ENCODE data around the gene NCKAP5L.
A peak's percentile ranks its signal among the peaks of the same experiment; 100 is the strongest.
"Not testable (repeated sequence)": the region's sequence is repeated elsewhere in the genome, so short reads cannot be mapped to it uniquely, and the experiment has no call there.

Gene NCKAP5L

DNA sequence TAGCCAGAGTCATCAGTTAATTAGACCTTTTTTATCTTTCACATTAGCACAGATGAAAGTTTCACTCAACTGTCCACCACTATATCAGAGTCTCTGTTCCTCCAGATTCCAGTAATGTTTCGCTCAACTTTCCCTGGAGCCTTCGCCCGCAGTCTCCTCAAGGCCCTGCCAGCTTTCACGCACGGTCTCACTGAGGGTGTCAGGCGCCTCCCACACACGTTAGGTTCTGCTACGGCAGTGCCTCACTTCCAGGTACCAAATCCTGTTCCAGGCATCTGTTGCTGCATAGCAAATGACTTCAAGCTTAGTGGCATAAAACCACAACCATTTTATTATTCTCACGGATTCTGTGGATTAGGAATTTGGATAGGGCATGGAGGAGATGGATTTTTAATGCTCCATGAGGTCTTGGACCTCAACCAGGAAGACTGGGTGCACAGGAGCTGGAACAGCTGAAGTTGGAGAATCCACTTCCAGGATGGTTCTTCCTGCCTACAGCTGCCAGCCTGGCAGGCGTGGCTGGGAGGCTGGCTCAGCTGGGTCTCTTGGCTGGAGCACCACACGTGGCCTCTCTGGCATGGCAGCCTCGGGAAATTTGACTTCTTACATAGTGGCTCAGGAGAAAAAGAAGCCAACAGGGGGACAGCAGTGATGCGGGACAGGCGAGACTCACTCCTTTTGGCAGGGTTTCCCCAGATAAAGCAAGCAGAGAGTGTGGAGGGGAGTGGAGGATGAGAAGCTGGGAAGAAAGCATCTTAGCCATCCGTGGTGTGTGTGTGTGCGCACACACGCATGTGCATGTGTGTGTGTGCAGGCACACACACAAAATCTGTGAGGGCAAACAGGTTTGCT lies 36.0 kb upstream of the NCKAP5L start:
- no peak for DNase-seq (ENCODE audit: low read depth)
- H3K4me3 ChIP-seq (ENCODE audit: low read depth, low read length), result no peak overlapping the region
- TF ChIP-seq, protein P1, sequence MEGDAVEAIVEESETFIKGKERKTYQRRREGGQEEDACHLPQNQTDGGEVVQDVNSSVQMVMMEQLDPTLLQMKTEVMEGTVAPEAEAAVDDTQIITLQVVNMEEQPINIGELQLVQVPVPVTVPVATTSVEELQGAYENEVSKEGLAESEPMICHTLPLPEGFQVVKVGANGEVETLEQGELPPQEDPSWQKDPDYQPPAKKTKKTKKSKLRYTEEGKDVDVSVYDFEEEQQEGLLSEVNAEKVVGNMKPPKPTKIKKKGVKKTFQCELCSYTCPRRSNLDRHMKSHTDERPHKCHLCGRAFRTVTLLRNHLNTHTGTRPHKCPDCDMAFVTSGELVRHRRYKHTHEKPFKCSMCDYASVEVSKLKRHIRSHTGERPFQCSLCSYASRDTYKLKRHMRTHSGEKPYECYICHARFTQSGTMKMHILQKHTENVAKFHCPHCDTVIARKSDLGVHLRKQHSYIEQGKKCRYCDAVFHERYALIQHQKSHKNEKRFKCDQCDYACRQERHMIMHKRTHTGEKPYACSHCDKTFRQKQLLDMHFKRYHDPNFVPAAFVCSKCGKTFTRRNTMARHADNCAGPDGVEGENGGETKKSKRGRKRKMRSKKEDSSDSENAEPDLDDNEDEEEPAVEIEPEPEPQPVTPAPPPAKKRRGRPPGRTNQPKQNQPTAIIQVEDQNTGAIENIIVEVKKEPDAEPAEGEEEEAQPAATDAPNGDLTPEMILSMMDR (IDR thresholded peaks at IDR 0.05; ENCODE audit: control insufficient read depth, extremely low read depth, insufficient read depth), result no peak

- not testable (repeated sequence) for DNase-seq (ENCODE audit: low read depth); H3K4me3 ChIP-seq (ENCODE audit: low read depth, low read length)
Measured at GRCh38 chr12:49860921-49861320, 32.7 kb upstream of the NCKAP5L start.

DNA sequence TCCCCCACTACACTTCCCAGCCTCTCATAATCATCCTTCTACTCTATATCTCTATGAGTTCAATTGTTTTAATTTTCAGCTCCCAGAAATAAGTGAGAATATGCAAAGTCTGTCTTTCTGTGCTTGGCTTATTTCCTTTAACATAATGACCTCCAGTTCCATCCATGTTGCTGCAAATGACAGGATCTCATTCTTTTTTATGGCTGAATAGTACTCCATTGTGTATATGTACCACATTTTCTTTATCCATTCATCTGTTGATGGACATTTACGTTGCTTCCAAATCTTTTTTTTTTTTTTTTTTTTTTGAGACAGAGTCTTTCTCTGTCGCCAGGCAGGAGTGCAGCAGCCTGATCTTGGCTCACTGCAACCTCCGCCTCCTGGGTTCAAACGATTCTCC lies 27.7 kb upstream of the NCKAP5L start:
- not testable (repeated sequence) for DNase-seq (ENCODE audit: low read depth); H3K4me3 ChIP-seq (ENCODE audit: low read depth, low read length)

DNA sequence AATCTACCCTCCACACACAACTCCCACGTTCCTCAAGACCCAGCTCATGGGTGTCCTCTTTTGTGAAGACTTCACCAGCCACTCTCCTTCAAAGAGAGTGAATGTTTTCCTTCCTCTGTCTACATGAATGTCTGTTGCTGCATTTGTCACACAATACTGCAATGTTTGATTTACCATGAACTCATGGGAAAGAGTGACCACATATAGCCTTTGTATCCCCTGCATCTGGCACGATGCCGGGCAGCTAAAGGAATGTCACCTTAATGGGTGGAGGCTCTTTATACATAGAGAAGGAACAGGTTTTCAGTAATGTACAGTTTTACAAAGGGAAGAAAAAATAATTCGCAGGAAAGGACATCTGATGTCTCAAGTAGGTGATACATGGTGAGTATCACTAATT lies 26.8 kb upstream of the NCKAP5L start:
- no peak for DNase-seq (ENCODE audit: low read depth)
- TF ChIP-seq, protein P1 (IDR thresholded peaks at IDR 0.05; ENCODE audit: control insufficient read depth, extremely low read depth, insufficient read depth), result no peak
- no peak overlapping the region for H3K4me3 ChIP-seq (ENCODE audit: low read depth, low read length)

DNA sequence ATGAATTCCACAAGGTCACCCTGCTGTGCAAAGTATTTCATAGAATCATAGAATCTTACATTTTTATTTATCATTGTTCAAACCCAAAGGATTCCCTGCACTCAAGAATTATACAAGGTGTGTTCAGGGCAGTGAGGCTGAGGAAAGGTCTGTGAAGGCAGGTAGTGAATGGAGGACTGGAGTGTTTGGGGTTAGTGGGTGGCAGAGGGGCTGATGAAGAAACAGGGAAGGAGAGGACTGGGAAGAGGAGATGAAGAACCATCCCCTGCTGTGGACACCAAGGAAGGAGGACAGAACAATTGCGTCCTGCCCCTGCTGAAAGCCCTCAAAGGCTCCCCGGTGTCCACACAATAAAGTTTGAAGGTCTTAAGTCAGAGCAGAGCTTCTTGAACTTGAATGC lies 25.5 kb upstream of the NCKAP5L start:
- TF ChIP-seq, protein P1 (IDR thresholded peaks at IDR 0.05; ENCODE audit: control insufficient read depth, extremely low read depth, insufficient read depth), result no peak
- no peak overlapping the region for H3K4me3 ChIP-seq (ENCODE audit: low read depth, low read length)
- no peak for DNase-seq (ENCODE audit: low read depth)

DNA sequence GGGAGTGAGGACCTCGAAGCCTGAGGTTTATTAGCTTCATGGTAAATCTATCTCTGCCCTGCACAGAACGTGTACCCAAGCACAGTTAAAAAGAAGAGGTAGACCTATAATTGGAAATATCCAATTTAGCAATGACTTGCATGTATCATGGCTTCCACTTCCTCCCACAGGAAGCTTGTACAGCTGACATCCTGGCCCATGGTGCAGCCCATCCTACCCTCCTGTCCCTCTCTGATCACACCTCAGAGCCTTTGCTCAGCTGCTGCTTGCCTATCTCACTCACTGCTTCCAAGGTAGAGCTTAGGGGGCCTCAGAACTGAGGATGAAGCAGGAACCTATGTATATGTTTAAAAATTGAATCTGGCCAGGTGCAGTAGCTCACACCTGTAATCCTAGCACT lies 18.9 kb upstream of the NCKAP5L start:
- TF ChIP-seq, protein P1 (IDR thresholded peaks at IDR 0.05; ENCODE audit: control insufficient read depth, extremely low read depth, insufficient read depth), result no peak
- H3K4me3 ChIP-seq (ENCODE audit: low read depth, low read length), result no peak overlapping the region
- DNase-seq (ENCODE audit: low read depth), result no peak

- TF ChIP-seq, protein P1 (IDR thresholded peaks at IDR 0.05; ENCODE audit: control insufficient read depth, extremely low read depth, insufficient read depth), result no peak
- no peak for DNase-seq (ENCODE audit: low read depth)
- no peak overlapping the region for H3K4me3 ChIP-seq (ENCODE audit: low read depth, low read length)
Measured at GRCh38 chr12:49846032-49846431, 17.8 kb upstream of the NCKAP5L start.

- DNase-seq (ENCODE audit: low read depth), result no peak
- H3K4me3 ChIP-seq (ENCODE audit: low read depth, low read length), result peak overlapping the region; percentile 98; the same call in 1 of the 2 replicates
Measured at GRCh38 chr12:49843876-49844437, 15.7 kb upstream of the NCKAP5L start.

More at GRCh38 chr12:49843876-49844437, 15.7 kb upstream of the NCKAP5L start:
- TF ChIP-seq, protein P1 (IDR thresholded peaks at IDR 0.05; ENCODE audit: control insufficient read depth, extremely low read depth, insufficient read depth), result no peak
